DMS 273 treated with DMSO at 0.1 percent for 48 hours (cell line): ENCODE measurements around the gene KIAA1614.
"Not testable (repeated sequence)": the region's sequence is repeated elsewhere in the genome, so short reads cannot be mapped to it uniquely, and the experiment has no call there.

Source experiments
- DNase-seq: peaks from one replicate; lab custom pipeline; 2025; lab: John Stamatoyannopoulos, UW

KIAA1614 gene

GRCh38 chr1:180961622-180962021, 48.9 kb downstream of the KIAA1614 start:
- no peak for DNase-seq

- DNase-seq = no peak
Observed at GRCh38 chr1:180962178-180962577, 49.5 kb downstream of the KIAA1614 start.

DNA sequence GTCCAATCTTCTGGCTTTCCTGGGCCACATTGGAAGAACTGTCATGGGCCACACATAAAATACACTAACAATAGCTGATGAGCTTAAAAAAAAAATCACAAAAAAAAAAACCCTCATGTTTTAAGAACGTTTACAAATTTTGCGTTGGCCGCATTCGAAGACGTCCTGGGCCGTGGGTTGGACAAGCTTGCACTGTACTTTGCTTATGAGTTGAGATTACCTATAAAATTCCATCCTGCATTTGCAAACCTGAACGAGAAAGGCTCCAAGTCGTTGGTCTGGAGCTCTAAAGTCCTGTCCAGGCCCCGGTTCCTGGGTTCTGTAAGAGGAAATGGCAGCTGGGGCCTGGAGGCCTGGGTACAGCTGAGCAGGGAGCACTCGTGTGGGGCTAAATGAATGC, 51.4 kb downstream of the KIAA1614 start:
- no peak for DNase-seq

- DNase-seq = no peak
Observed at GRCh38 chr1:180964595-180964994, 51.9 kb downstream of the KIAA1614 start.

DNA sequence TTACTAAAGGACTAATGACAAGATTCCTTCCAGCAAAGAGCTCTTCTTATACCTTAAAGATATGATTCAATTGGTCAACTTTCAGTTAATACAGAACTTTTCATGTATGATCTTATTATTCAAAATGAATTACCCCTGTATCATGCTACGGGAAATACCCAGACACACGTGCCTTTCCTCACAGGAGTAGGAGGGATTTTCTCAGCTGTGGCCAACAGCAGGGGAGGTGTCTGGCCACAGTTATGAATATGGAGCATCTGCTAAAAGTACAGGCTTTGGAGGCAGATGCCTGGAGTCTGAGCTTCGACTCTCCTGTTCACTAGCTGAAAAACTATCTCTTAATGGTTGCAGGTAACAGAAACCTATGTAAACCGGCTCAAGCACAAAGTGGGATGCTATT, 53.6 kb downstream of the KIAA1614 start:
- DNase-seq = no peak

- DNase-seq = no peak
Observed at GRCh38 chr1:180966744-180967536, 54.2 kb downstream of the KIAA1614 start.

DNA sequence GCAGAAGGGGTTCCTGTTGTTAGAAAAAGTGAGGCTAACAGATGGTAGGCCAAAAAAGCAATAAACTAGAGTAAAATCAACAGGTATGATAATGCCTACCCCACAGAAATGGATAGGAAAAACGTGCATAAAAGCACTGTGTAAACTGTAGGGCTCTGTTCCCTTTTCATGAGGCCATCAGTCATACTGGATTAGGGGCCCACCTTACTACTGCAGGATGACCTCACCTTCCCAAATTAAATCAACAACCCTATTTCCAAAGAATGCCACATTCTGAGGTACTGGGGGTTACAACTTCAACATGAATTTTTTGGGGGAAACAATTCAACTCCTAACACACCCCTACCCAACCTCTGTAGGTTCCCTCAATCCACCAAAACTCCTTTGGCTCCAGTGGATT, 54.9 kb downstream of the KIAA1614 start:
- no peak for DNase-seq

- DNase-seq = not testable (repeated sequence)
Observed at GRCh38 chr1:180968834-180969233, 56.1 kb downstream of the KIAA1614 start.

DNA sequence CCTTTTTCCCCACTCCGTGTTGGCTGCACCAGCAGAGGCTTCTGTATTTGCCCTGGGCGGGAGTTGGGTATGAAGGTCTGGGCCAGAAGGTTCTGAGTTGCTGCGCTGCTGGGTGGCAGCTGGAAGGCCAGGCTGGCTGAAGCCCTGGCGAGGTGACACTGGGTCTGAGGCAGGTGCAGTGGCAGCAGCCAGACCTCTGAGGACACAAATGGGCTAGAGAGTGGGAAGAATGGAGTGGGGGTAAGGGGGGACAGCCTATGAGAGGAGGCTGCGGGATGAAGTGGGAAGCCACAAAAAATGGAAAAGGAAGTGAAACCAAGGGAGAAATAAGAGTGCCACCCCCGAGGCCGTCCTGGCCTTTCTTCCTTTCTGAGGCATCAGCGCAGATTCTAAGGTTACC, 56.7 kb downstream of the KIAA1614 start:
- DNase-seq = no peak

GRCh38 chr1:180970333-180971079, 57.8 kb downstream of the KIAA1614 start:
- DNase-seq = no peak

- DNase-seq = no peak
Observed at GRCh38 chr1:180971273-180971997, 58.7 kb downstream of the KIAA1614 start.

DNA sequence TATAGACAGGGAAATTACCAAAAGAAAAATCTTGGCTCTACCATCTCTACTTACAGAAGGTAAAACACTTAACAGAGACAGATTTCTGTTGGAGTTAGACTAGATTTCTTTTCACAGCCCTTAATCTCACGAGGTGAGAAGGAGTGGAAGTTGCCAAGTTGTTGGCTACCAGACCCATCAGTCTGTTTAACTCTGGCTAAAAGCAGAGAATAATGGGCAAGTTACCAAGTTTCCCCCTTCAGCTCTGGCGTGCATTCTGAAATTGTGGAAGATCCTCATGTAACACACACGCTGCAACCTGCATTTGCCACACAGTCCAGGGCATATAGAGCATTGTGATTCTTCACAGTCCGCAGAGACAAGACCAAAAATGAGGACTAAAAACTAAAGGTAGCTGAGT, 60.7 kb downstream of the KIAA1614 start:
- no peak for DNase-seq

GRCh38 chr1:180974236-180974635, 61.5 kb downstream of the KIAA1614 start:
- DNase-seq = no peak

- DNase-seq = no peak
Observed at GRCh38 chr1:180975551-180975950, 62.9 kb downstream of the KIAA1614 start.

GRCh38 chr1:180976191-180976590, 63.5 kb downstream of the KIAA1614 start:
- DNase-seq = no peak

GRCh38 chr1:180976732-180977357, 64.1 kb downstream of the KIAA1614 start:
- DNase-seq = no peak

- no peak for DNase-seq
Observed at GRCh38 chr1:180981596-180982387, 69.1 kb downstream of the KIAA1614 start.

DNA sequence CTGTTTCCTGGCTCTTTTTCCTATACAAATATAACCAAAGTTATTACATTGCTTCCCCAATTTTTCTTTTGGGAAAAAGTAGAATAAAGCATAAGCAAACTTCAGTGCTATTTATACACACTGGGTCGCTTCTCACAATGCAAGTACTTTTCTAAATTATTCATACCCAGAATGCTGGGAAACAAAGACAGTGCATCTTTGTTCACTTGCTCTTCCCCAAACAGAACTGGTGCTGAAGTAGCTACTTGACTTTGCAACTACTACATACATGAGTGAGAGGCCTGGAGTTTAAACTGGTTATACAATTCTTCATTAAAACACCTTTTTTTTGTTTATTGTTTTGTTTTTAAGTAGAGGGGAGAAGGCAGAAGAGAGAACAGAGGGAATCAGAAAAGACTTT, 69.7 kb downstream of the KIAA1614 start:
- no peak for DNase-seq

DNA sequence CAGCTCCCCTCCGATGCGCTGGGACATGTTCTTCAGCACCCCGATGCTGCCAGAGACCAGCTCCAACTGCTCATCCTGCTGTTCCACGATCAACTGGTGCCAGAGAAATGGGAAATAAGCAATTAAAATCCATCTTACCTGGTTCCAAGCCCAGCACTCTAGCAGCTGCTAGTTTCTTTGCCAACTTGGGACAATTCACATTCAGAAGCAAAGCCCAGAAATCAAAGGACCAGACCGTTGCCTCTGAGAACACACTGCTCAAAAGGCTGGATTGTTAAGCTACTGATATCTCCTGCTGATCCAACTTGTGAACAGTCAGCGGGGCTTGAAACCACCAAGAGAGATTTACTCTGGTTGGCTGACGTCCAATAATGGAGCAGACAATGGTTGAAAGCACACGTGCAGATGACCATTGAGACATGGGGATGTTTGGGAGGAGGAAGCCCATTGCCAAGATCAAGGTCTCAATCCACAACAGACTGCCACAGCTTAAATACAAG, 75.6 kb downstream of the KIAA1614 start:
- no peak for DNase-seq

DNA sequence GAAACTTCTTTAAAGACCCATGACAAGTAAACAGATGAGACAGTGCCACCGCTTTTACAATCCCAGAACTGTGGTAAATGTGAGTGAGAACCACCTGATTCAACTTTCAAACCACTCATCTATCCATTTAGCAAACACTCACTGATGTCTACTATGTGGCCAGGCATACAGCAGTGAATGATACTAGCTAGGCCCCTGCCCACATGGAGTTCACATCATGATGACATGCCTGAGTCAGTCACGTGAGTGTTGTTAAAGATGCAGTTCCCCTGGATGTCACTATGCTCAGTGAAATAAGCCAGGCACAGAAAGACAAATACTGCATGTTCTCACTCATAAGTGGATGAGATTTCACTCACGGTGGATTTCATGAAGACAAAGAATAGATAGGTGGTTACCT, 81.6 kb downstream of the KIAA1614 start:
- DNase-seq = no peak

DNA sequence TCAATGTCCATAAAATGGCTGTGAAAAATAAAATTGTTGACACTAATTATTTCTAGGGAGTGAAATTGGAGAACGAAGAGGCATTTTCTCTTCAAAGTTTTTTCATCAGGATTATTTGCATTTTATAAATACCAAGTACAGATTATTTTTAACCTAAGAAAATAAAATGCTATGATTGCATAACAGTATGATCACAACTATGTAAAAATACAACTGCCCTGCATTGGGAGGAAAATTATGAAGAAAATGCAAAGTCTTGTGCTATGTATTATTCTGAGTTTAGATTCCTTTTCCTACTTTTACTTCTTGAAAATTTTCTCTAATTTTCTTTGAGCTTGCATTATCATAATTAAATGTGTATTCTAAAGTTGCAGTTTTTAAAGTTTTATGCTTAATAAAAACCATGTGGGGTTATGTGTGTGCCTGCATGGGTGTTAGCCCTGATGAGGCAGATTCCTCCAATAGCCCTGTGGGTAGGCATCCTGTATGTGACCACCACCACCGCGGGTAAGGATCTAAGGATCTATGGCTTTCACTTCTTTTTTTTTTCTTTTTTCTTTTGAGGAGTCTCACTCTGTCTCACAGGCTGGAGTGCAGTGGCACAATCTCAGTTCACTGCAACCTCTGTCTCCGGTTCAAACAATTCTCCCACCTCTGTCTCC, 85.3 kb downstream of the KIAA1614 start:
- DNase-seq = no peak
